HG03378 (cell line): ENCODE results near the gene MEOX1.

Experiments
- ATAC-seq: cut with Tn5 transposase; IDR thresholded peaks from one replicate; pipeline ENCODE4 v1.9.1; 2021; ENCODE audit warnings: mild to moderate bottlenecking, moderate library complexity; ENCODE audit not compliant: unreplicated experiment

Gene MEOX1

GRCh38 chr17:43597624-43598356 is 63.9 kb downstream of the MEOX1 start:
- ATAC-seq = no peak

DNA sequence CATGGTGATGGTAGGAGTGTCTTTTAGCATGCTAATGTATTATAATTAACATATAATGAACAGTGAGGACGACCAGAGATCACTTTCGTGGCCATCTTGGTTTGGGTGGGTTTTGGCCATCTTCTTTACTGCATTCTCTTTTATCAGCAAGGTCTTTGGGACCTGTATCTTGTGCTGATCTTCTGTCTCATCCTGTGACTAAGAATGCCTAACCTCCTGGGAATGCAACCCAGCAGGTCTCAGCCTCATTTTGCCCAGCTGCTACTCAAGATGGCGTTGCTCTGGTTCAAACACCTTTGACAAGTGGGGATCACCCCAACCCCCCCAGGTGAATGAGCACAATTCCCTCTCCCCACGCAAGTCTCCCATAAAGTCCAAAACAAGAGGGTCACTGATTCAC is 66.3 kb downstream of the MEOX1 start:
- no peak for ATAC-seq

GRCh38 chr17:43591779-43592562 is 69.8 kb downstream of the MEOX1 start:
- ATAC-seq = no peak

- ATAC-seq = no peak
Observed at GRCh38 chr17:43591001-43591400, 70.7 kb downstream of the MEOX1 start.
